K562 (cell line): Measurements from ENCODE around the gene CLP1. TPM values are rescaled to one million over a fixed set of nuclear protein-coding genes. Genes with fewer than 3 reads are reported as not detected.

Experiments used
- ARNT ChIP-seq, 2 experiments: fragments of 450-650 bp; IDR thresholded peaks; 2 replicates each; pipeline ENCODE4 v1.6.1; 2016; ENCODE audit warnings: mild to moderate bottlenecking in 1 of 2
- EGR1 ChIP-seq: fragments of 450-650 bp; conservative IDR thresholded peaks from 2 replicates; pipeline ENCODE4 v1.6.1; 2017; ENCODE audit warnings: mild to moderate bottlenecking
- GABPB1 ChIP-seq: sonication (generic); formaldehyde crosslinking; IDR thresholded peaks from 2 replicates; pipeline ENCODE4 v1.8.0; 2022; ENCODE audit warnings: mild to moderate bottlenecking, missing genetic modification reagents
- HDAC6 ChIP-seq: IDR thresholded peaks from 2 replicates; pipeline ENCODE4 v1.6.1; 2012; ENCODE audit warnings: low read depth, mild to moderate bottlenecking, control low read depth, inconsistent platforms, low read length, moderate library complexity
- ILF3 ChIP-seq: fragments of 450-650 bp; IDR thresholded peaks from 2 replicates; pipeline ENCODE4 v1.6.1; 2018; ENCODE audit warnings: antibody characterized with exemption, mild to moderate bottlenecking, moderate library complexity, borderline replicate concordance
- JUND ChIP-seq, 2 experiments: IDR thresholded peaks; 2 replicates in 1 of 2; 3 replicates in 1 of 2; pipeline ENCODE4 v1.6.1; 2011; ENCODE audit warnings: borderline replicate concordance in 2 of 2, low read depth in 2 of 2, low read length in 2 of 2, improper control_type of control experiment in 1 of 2, missing biosample characterization in 1 of 2, missing genetic modification characterization in 1 of 2, missing genetic modification reagents in 1 of 2
- NCOA4 ChIP-seq: fragments of 450-650 bp; IDR thresholded peaks from 2 replicates; pipeline ENCODE4 v1.6.1; 2018; ENCODE audit warnings: mild to moderate bottlenecking; ENCODE audit not compliant: partially characterized antibody
- NCOA6 ChIP-seq: fragments of 450-650 bp; IDR thresholded peaks from 2 replicates; pipeline ENCODE4 v1.6.1; 2017; ENCODE audit warnings: mild to moderate bottlenecking
- NFXL1 ChIP-seq: fragments of 450-650 bp; formaldehyde crosslinking; IDR thresholded peaks from 2 replicates; pipeline ENCODE4 v1.4.0; 2021; ENCODE audit warnings: mild to moderate bottlenecking
- NR0B1 ChIP-seq: fragments of 450-650 bp; IDR thresholded peaks from one replicate; pipeline ENCODE4 v1.6.1; 2018; ENCODE audit warnings: mild to moderate bottlenecking, moderate library complexity; ENCODE audit not compliant: partially characterized antibody
- PCBP2 ChIP-seq: fragments of 200-400 bp; formaldehyde crosslinking; IDR thresholded peaks from 2 replicates; pipeline ENCODE4 v1.6.1; 2018; ENCODE audit warnings: low read length, low read depth, mild to moderate bottlenecking, moderate library complexity; ENCODE audit not compliant: poor library complexity, severe bottlenecking
- PRDM10 ChIP-seq: fragments of 450-650 bp; IDR thresholded peaks from 2 replicates; pipeline ENCODE4 v1.6.1; 2018; ENCODE audit not compliant: partially characterized antibody
- RB1 ChIP-seq: fragments of 450-650 bp; IDR thresholded peaks from 2 replicates; pipeline ENCODE4 v1.6.1; 2017; ENCODE audit warnings: low read depth, mild to moderate bottlenecking
- RBM25 ChIP-seq: fragments of 200-400 bp; formaldehyde crosslinking; IDR thresholded peaks from 2 replicates; pipeline ENCODE4 v1.6.1; 2018; ENCODE audit warnings: low read length, low read depth, moderate library complexity; ENCODE audit not compliant: severe bottlenecking
- USF2 ChIP-seq: sonication (generic); formaldehyde crosslinking; IDR thresholded peaks from 2 replicates; pipeline ENCODE4 v1.5.0; 2020; ENCODE audit warnings: missing genetic modification reagents
- ZBTB2 ChIP-seq: fragments of 450-650 bp; IDR thresholded peaks from 2 replicates; pipeline ENCODE4 v1.6.1; 2016; ENCODE audit warnings: antibody characterized with exemption
- ZFP1 ChIP-seq: fragments of 450-650 bp; formaldehyde crosslinking; IDR thresholded peaks from 2 replicates; pipeline ENCODE4 v1.4.0; 2020; ENCODE audit warnings: mild to moderate bottlenecking, mixed read lengths
- ZNF174 ChIP-seq: fragments of 250-450 bp; sonication (Bioruptor Pico); IDR thresholded peaks from 2 replicates; pipeline ENCODE4 v1.4.0; 2020; ENCODE audit warnings: mild to moderate bottlenecking
- ZNF511 ChIP-seq: sonication (generic); formaldehyde crosslinking; IDR thresholded peaks from 2 replicates; pipeline ENCODE4 v1.8.0; 2022; ENCODE audit warnings: mild to moderate bottlenecking, missing genetic modification reagents
- ZNF668 ChIP-seq: fragments of 250-450 bp; sonication (Bioruptor Pico); IDR thresholded peaks from 2 replicates; pipeline ENCODE4 v1.8.0; 2022; ENCODE audit warnings: mild to moderate bottlenecking, inconsistent platforms
- polyA plus RNA-seq, 8 experiments: library from polyadenylated mRNA; depleted of rRNA in 4 of 8; stranded (reverse) in 5 of 8; unstranded in 3 of 8; fragments of >200 nt; fragmentation: Nextera tagmentation in 2 of 8; fragmentation: Illumina TruSeq in 1 of 8; extraction: Ambion mirVana in 2 of 8; extraction: Trizol in 1 of 8; gene quantifications; 2 replicates each; pipeline versions ENCODE4 v1.2.1 to v1.2.3, GENCODE V29; 2011 to 2014; ENCODE audit warnings: inconsistent platforms in 1 of 8, missing spikeins in 1 of 8
- total RNA-seq, 7 experiments: library from RNA; depleted of rRNA in 6 of 7; stranded (reverse); fragments of >200 nt in 6 of 7; fragmentation: Illumina TruSeq in 2 of 7; extraction: Trizol in 2 of 7; gene quantifications; 2 replicates each; pipeline versions ENCODE4 v1.2.1 to v1.2.3, GENCODE V29; 2011 to 2021; ENCODE audit warnings: low replicate concordance in 1 of 7

Gene CLP1
- total and polyA plus RNA-seq, 9 of the 15 experiments (the other 6 are each of a cell fraction or from before 2014, with no cell fraction given), result 19.1 to 46.2 (median 27.8) TPM

GRCh38 chr11:57647960-57648800 lies 9.4 kb upstream of the CLP1 start (continued):
- TF ChIP-seq JUND (IDR thresholded peaks at IDR 0.05; ENCODE audit: borderline replicate concordance, low read depth, low read length), result peak; percentile 86
- TF ChIP-seq JUND (tag; IDR thresholded peaks at IDR 0.05; ENCODE audit: borderline replicate concordance, low read depth, low read length), result peak; percentile 56; the same call in 2 of the 3 replicates
- TF ChIP-seq NR0B1, result no peak
- TF ChIP-seq RBM25, result no peak
- TF ChIP-seq NCOA6, result no peak
- TF ChIP-seq PRDM10, result no peak
- no peak for TF ChIP-seq ZNF668 (CRISPR knock-in tag)
- peak; percentile 82 to 93; a peak in 3 of 4 replicates for TF ChIP-seq ARNT (IDR thresholded peaks at IDR 0.05)
- peak; percentile 52 for TF ChIP-seq ZBTB2
- no peak for TF ChIP-seq ZNF174 (CRISPR knock-in tag)
- no peak for TF ChIP-seq HDAC6
- no peak for TF ChIP-seq USF2 (CRISPR knock-in tag)
- no peak for TF ChIP-seq ZNF511 (CRISPR knock-in tag)
- TF ChIP-seq GABPB1 (CRISPR knock-in tag), result peak; percentile 46; the same call in 1 of the 2 replicates
- no peak for TF ChIP-seq NFXL1 (CRISPR knock-in tag)
- no peak for TF ChIP-seq RB1
- peak; percentile 42 for TF ChIP-seq NCOA4
- TF ChIP-seq EGR1, result peak; percentile 98
- no peak for TF ChIP-seq ILF3
- no peak for TF ChIP-seq PCBP2
- no peak for TF ChIP-seq ZFP1 (CRISPR knock-in tag)
